CD4-positive, alpha-beta T cell treated with Interleukin-10 for 1 hour (primary cell): ENCODE measurements around the gene MSANTD1.

Source experiments
- DNase-seq: peaks from one replicate; pipeline ENCODE4 v3.0.0-alpha.2; 2020

MSANTD1 gene

DNA sequence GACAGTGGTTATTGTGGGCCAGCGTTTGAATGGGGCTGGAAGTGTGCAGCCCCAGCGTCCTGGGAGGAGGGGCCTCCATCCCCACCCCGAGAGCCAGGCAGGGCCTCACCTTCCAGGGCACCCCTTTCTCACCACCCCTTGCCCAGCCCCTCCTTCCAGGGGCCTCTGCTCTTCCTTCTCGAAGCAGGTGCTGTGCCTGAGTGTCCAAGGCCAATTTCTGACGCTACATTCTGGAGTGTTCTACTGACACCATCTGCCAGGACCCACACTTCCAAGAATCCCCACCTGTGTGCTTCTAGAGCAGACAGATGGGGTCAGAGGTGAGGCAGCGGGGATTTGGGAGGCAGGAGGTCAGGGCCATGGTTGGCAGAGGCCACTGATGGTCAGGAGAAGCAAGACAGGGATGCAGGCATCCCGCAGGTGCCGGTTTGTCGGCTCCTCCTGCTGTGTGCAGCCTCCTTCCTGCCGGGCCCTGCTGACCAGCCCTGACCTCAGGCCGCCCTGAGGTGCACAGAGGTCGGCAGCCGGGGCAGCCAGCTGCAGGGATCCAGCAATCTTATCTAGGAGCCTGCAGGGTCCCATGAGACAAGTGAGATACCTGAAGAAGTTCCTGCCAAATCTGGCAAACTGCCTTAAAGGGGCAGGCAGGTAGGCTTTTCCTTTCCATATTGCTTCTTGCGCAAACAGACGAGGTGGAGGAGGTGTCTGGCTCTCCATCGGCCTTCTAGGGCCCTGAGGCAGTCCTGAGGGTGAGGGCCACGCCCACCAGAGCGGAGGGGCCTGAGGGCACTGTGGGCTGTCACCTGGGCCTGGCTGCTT is 18.8 kb downstream of the MSANTD1 start:
- no peak for DNase-seq

DNA sequence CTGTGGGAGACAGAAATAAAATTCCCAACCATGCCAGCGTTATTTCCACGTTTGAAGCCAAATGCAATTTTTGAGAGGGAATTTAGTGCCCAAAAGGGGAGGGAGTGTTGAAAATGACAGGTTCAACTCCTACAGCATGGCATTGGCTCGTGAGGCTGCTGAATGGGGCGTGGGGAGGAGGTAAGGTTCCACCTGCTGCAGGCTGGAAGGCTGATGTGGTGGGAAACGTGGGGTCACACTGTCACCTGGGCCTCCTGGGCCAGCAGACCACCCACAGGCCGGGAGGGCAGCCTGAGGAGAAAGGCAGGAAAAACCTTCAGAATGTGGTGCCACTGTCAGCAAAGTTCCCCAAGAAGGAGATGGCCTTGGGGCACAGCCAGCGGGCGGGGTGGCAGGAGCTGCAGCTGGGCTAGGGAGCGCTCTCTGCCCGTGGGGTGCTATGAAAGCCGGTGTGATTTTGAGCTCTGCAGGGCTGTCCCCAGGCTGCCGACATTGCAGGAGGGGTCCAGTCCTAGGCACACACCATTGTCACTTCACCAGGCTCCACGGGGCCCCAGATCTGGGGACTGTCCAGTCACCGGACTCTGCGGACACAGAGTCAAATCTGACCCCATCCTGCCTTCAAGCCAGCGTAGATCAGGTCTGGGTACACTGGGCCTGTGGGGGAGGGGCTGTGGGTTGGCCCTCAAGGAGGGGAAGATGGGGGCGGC is 19.6 kb downstream of the MSANTD1 start:
- DNase-seq, result no peak

DNA sequence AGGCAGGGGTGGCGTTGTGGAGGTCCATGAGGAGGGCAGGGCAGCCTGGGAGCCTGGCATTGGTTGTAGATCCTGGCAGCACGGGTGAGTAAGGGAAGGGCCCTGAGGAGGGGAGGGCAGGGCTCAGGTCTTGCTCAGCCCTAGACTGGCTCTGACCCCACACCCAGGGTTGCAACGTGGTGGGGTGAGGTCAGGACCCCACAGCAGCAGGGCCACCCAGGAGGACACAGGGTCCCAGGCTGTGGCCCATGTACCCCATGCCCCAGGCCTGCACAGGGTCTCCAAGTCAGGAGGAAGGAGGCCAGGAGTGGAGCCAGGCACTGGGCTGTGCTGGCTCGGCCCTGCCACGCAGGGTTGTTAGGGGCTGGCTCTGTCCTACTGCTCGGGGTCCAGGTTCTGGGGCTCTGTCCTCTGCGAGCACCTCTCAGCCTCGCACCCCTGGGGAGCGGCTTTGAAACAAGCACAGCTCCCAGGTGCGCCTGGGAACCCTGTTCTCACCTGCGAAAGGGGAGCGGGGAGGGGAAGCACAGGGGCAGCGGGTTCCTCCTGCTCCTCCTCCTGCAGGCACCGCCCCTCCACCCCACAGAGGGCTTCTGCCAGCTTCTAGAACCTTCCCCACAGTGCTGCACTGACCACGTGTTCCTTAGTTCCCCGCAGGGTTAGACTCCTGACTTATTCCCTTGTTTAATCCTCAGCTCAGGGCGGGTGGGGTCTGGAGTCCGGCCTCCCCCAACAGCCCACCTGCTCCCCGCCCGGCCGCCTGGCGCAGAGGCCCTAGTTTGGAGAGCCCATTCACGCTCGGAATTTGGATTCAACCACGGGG is 20.4 kb downstream of the MSANTD1 start:
- no peak for DNase-seq

DNA sequence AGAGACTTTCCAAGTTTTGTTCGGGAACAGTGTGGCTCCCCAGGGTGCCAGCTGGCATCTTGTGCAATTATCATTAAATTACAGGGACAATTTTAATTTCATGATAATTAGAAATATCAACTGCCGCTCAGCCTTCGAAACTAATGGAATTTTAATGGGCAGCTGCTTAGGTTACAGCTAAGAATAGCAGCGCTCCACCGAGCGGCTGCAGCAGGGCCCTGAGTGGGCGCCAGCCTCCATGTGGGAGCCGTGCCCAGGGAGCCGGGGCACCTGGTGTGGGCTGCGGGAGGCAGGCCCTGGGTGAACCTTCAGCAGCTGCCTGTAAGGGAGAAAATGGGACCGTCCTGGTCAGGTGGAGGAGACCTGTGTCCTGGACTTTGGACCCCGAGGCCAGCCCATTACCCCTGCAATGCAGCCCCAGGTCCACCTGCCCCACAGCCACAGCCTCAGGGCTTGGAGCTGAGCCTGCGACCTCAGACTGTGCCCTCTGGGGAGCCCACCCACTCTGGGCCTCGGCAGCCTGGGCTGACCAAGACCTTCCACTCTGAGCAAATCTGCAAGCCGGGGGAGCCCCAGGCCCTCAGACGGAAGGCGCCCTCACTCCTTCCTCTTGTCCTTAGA is 21.1 kb downstream of the MSANTD1 start:
- no peak for DNase-seq

DNA sequence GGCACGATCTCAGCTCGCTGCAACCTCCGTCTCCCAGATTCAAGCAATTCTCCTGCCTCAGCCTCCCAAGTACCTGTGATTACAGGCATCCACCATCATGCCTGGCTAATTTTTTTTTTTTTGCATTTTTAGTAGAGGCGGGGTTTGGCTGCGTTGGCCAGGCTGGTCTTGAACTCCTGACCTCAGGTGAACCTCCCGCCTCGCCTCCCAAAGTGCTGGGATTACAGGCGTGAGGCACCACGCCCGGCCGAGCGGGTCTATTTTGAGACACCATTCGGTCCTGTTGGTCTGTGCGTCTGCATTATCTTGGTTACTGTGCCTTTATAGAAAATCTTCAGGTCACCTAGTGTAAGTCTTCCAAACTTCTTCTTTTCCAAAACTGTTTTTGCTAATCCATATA is 22.2 kb downstream of the MSANTD1 start:
- DNase-seq, result no peak

DNA sequence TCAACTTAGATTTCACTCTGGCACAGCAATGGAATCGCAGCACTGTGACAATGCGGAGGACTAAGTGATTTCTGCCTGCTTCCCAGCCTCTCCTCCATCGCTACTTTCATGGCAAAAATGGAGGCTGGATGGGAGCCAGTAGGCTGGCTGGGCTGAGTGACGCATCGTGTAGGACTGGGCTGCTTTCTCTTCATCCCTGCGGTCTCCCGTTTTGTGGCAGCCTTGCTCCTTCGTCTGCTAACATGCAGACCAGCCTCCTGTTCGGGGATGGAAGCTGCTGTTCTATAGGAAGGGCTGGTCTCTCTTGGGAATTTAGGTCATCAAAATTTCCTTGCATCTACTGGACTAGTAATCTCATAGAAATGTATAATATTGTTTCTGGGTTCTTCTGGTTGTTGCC is 28.0 kb downstream of the MSANTD1 start:
- DNase-seq, result no peak

DNA sequence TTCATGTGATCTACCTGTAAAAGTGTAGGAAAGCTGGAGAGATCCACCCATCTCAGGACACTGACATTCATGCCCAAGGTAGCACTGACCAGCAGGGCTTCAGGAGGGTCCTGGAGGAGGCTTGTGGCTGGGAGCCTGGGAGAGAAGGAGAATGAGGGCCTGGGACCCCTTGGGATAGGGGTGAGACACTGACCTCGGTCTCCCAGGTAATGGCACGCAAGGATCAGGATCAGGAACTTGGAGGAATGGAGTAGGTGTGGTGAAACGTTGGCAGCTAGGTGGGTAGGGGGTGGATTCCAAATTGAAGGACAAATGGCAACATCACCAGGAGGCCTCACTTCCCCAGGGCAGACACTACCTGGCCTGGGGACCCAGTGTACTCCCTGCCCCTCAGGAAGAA is 31.5 kb downstream of the MSANTD1 start:
- DNase-seq, result no peak

DNA sequence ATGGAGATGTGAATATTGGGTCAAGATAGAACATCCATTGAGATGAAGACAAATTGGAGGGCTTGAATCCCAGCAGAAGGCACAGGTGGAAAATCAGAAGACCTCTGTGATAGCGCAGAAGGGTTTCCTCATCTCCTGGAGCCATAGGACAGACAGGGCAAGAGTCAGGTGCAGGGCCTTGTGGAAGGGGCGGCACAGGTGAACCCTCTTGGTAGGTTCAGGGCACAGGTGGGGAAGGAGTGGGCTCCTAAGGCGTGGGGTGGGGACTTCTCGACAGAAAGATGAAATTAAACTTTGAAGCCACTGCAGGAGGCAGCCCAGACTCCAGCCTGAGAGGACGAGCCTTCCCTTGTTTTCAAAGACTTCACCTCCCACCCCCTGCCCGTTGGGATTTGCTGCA is 34.5 kb downstream of the MSANTD1 start:
- DNase-seq, result no peak

DNA sequence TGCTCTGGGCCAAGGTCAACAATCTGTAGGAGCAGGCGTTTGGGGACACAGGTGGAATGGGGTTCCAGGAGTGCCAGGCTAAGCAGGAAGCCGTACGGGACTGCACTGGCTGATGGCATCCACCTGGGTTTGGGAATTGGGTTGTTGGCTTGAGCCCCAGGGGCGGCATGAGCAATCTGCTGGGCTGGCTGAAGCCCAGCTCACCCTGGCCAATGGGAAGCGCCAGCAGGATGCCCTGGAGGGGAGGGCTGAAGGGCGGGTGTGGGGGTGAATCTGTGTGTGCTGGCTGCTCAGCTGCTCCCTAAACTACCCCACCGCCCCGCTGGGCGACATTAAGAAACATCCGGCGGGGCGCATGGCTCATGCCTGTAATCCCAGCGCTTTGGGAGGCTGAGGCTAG is 35.0 kb downstream of the MSANTD1 start:
- no peak for DNase-seq

DNA sequence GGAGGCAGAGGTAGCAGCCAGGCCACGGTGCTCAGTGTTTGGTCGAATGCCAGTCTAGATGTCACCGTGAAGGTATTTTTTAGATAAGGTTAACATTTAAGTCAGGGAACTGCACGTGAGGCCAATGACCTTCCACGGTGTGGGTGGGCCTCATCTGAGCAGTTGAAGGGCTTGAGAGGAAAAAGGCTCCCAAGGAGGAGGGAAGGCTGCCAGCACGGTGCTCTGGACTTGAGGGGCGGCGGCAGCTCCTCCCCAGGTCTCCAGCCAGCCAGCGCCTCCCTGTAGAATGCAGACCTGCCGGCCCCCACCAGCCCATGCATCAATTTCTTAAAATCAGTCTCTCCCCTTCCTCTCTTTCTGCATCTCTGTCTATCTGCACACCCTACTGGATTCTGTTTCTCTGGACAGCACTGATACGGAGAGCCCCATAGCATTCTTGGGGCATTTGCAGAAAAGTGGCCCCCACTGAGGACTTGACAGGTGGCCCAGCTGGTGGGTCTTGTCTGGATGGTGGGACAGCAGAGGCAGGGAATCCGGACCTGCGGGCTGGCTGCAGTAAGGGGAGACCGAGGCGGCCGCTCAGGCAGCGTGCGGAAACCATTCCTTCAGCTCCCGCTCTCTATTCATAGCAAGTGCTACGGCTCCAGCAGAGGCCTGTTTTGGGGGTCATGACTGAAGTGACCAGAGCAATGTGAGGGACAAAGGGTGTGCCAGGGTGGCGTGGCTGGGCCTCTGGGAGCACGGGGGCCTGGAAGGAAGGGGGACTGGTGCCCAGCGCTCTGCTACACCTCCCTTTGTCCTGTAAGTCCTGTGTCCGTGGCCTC is 36.0 kb downstream of the MSANTD1 start:
- DNase-seq, result no peak

DNA sequence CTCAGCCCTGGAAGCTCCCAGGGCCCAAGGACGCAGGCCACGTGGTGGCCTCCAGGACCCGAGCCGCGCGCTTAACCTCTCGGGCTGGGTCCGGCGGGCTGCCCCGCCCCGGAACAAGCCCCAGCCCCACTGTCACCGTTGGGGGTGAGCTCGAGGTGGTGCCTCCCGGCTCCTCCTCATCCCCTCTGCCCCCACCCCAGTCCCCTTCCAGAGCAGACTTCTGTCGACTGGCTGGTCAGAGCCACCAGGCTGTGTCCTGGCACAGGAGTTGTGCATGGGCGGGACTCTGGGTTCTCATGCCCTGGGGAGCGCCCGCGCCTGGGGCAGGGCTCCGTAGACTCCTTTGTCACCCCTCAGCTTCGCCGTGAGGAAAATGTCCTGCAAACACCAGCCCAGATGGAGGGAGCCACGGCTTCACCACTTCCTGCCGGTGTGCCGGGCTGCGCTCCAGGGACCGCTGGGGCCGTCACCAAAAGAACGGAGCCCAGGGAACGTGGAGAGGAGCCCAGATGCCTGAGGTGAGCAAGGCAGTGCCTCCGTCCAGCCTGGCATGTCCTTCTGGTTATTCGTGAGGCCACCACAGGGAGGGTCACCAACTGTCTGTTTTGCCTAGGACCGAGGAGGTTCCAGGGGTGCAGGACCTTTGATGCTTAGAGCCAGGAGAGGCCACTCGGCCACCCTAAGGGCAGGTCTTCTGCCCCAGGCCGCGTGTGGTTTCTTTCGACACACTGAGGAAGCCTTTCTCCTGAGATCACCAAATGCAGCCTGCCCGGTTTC is 36.8 kb downstream of the MSANTD1 start:
- DNase-seq, result no peak

DNA sequence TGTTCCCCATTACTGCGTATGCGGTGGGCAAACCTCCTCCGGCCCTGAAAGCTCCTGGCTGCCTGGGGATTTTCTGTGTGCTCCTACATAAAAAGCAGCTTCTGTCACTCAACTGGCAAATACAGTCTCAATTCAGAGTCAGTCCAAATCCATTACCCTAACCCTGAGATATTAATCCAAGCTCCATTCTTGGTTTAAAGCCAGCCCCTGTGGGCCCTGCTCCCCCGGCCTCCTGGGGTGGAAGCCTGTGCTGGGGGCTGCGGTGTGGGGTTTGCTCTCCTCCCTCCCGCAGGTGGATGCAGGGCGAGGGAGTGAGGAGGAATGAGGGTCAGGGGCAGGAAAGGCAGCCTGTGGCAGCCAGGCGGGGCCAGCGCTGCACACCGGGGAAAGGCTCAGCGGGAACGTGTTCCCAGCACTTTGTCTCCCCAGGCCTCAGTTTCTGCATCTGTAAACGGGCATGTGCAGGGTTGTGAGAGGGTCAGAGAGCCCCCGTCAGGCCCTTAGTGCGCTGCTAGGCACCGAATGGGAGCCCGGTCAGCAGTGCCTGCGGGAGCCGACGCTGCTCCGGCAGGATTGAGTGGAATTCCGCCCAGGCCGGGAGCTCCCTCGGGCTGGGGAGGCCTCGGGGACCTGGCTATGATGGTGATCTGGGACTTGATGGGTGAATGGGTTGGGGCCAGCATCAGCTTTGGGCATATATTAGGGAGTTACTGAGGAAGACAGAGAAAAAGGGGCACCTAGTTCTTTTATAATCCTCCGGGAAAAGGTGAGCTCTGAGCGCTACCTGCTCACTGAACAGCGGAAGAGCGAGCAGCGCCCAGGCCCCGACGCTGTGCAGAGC is 37.6 kb downstream of the MSANTD1 start:
- DNase-seq, result peak; percentile 16

DNA sequence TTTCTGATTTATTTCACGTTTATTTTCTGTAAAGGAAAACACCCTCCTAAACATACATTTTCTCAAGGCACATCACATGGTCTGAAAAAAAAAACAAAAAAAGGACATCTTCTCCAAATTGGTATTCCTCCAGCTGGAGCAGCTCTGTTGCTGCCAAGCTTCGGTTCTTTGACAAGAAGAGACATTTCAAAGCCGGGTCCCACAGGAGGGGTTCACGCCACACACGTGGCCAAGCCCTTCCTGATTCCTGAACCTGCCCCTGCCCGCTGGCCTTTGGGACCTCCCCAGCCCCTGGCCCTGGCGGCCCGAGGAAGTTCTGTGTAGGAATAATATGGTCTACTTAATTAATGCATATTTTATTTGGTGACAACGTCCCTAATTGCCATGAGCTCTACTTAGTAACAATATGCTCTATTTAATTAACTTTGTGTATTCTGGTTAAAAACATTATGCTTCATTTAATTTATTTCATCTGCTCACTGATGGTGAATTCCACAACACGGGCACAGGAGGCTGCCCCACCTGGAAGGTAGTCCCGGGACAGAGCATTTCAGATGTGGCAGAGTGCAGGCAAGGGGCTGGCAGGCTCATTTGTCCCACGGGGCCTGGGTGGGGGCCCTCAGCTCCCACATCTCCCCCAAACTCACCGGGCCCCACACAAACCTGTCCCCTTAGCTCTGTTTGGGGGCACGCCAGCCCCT is 38.5 kb downstream of the MSANTD1 start:
- DNase-seq, result no peak

DNA sequence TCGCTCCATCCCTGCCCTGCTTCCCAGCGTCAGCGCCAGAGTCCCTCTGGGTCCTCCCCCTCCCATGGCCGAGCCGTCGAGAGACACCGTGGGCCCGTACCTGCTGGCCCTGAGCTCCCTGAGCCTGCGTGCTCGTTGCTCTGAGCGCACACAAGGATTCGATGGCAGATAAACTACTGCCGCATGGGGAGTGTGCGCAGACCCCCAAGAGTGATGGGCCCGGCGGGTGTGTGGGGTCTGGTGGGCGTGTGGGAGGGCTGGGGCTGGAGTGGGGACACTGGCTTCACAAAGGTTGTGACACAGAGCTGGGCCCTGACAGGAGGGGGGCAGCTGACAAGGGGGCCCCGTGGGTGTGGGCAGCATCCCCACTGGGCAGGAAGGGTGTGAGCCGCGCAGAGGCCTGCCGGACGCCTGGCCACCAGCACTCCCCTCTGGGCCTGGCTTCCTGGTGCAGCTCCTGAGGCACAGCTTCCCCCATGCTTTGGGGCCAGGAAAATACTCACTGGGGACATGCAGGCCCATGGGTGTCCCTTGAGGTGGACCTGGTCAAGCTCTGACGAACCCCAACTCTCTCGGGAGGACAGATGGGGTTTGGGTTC is 39.1 kb downstream of the MSANTD1 start:
- DNase-seq, result no peak

DNA sequence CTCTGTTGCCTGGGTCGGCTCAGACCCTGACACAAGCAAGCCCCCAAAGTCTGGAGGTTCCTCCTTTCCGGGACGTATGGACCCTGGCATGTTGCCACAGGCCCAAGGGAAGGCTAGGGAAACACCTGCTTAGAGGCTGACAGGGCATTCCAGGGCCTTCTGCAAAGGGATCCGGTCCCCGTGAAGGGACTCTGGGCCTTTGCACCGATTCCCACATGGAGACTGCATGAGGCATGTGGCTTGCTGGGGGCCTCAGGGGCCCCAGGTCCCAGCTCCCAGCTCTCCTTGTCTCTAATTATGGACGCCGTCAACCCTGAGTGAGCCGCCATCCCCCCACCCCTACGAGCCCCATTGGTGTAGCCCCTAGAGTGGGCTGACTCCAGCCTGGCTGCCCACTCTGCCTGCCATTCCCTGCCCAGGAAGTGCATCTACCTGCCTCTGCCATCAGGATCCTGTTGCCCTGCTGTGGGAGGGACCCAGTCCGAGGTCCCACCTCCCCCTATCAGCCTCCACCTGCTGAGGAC is 39.7 kb downstream of the MSANTD1 start:
- no peak for DNase-seq

DNA sequence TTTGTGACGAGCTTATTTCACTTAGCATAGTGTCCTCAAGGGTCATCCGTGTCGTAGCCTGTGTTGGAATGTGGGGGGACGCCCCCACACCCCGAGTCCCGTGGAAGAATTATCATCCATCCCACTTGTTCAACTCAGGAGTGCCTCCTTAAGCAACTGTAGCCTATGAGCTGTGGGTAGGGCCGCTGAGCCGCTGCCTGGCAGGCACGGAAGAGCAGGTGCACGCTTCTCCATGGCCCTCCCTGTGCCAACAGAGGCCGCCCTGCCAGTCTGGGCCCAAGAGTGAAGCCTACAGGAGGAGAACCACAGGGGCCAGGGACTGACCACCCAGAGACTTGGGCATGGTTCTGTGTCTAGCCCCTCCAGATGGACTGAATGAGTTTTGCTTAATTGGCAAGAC is 41.5 kb downstream of the MSANTD1 start:
- DNase-seq, result no peak

DNA sequence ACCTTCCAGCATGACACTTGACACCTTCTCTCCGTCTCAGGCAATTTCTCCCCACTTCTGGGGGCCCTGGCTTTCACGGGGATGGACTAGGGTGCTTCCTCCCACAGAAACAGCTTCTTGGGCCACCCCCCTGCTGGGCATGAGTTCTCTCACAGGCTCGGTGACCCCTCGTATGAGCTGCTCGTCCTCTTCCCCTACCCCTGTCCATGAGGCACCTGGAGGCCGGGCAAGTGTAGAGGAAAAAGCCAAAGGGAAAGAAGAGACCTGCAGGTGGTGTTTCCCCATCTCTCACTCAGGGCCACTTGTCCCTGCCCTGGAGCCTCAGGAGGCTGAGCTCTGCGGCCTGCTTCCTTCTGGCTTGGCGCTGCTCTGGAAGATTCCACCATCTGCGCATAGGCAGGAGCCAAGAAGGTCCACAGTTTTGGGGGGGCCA is 41.9 kb downstream of the MSANTD1 start:
- DNase-seq, result no peak

DNA sequence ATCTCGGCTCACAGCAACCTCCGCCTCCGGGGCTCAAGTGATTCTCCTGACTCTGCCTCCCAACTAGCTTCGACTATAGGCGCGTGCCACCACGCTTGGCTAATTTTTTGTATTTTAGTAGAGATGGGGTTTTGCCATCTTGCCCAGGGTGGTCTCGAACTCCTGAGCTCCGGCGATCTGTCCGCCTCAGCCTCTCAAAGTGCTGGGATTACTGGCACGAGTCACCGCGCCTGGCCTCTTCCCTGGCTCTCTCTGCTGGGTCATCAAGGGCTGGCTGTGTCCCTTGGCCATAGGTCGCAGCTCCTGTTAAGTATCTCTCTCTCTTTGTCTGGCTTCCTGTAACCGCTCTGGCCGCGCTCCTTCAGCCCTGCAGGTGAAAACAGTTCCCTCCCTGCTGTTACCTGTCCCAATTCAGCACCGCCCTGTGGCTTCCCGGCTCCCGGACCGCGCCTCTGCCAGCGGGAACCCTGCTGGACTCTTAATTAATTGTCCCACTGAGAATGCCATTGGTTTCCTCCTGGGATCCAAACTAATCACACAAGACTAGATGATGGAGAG is 42.5 kb downstream of the MSANTD1 start:
- DNase-seq, result no peak
